Stimulated activated CD8-positive, alpha-beta memory T cell treated with anti-CD3 and anti-CD28 coated beads, Interleukin-15, amount 100 ng/mL, for 48 hours (primary cell): Measurements from ENCODE around the gene ERG28.
"Not testable (repeated sequence)": the region's sequence is repeated elsewhere in the genome, so short reads cannot be mapped to it uniquely, and the experiment has no call there.

Experiments
- DNase-seq, 2 donors: peaks; one replicate each; pipeline ENCODE4 v3.0.0-alpha.2; 2020; ENCODE audit warnings: low read depth in 2 of 2

The ERG28 gene

DNA sequence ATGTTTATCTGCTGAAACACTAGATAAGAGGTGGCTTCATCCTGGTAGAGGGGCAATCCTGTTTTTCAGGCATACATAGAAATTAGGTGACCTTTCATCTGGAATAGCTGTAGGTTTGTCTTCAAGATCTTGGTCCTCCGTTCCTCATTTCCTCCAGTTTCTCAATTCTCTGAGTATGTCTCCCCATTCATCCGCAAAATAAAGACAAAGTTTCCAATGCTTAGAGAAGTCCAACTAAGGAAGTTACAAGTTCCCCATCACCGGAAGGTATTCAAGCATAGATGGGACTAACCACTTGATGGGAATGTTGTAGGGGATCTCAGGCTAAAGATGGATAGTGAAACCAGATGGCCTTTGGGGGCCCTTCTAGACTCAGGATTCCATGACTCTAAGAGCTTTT lies 34.3 kb downstream of the ERG28 start:
- DNase-seq = no peak

- no peak for DNase-seq
Observed at GRCh38 chr14:75625034-75625433, 35.6 kb downstream of the ERG28 start.

- DNase-seq = no peak
Observed at GRCh38 chr14:75619548-75619947, 41.1 kb downstream of the ERG28 start.

DNA sequence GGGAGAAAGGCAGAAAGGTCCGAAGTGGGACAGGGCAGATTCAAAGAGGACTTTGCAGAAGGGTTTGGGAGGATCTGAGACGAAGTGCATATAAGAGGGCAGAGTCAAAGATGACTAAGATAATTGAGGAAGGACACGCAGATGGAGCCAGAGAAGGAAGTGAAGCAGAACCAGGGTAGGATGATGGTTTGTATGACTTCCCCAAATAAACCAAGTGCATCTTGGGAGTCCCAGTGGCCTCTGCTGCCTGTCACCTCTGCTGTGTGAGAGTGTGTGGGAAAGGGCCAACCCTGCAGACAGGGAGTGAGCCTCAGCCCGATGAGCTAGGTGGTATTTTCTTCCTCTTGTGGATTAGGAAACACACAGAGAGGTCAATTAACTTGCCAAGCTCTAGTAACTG lies 45.5 kb downstream of the ERG28 start:
- no peak for DNase-seq

GRCh38 chr14:75614179-75614578 lies 46.5 kb downstream of the ERG28 start:
- DNase-seq = no peak

- DNase-seq = no peak
Observed at GRCh38 chr14:75612157-75612556, 48.5 kb downstream of the ERG28 start.

GRCh38 chr14:75610834-75611233 lies 49.8 kb downstream of the ERG28 start:
- DNase-seq = no peak

- no peak for DNase-seq
Observed at GRCh38 chr14:75609606-75610475, 50.8 kb downstream of the ERG28 start.

- no peak for DNase-seq
Observed at GRCh38 chr14:75609116-75609515, 51.6 kb downstream of the ERG28 start.

- DNase-seq = no peak
Observed at GRCh38 chr14:75607842-75608640, 52.6 kb downstream of the ERG28 start.

GRCh38 chr14:75607044-75607443 lies 53.6 kb downstream of the ERG28 start:
- DNase-seq = no peak

- DNase-seq = no peak
Observed at GRCh38 chr14:75605916-75606315, 54.8 kb downstream of the ERG28 start.

DNA sequence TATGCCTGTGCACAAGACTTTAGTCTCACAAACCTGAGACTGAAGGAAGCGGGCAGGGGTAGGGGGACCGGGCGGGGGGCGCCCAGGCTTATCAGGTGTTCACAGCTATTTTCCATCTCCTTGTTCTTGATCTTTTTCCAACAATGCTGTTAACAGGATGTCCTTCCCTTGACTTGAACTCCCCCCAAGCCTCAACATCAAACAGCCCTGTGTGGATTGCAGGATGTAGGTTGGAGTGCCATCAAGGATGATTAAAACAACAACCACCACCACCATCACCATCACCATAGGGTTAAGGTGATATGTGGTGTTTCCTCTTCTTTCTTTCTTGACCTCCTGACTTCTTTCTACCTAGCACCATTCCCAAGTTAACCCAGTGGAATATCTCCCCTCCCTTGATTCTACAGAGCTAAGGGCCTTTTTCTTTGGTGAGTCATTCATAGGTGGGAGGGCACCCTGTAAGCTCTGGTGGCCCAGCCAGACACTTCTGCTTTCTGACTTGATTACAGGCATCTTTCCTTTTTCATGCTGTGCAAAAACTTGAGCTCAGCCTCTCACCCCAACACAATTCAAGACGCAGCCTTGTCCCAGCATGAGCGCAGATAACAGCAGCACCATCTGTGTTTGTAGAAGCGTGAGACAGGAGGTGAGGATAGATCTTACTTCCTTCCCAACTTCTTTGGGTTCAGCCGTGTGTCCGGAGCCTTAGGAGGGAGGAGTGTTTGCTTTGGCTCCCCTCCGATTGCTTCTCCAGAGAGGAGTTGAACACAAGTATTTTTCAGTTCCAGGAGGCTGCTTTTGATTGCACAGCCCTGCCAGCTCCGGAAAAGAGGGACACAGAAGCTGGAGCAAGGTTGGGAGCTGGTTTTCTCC lies 55.5 kb downstream of the ERG28 start:
- DNase-seq = no peak

- no peak for DNase-seq
Observed at GRCh38 chr14:75602503-75602902, 58.2 kb downstream of the ERG28 start.

- not testable (repeated sequence) for DNase-seq
Observed at GRCh38 chr14:75601061-75601460, 59.6 kb downstream of the ERG28 start.

GRCh38 chr14:75600100-75600499 lies 60.6 kb downstream of the ERG28 start:
- DNase-seq = not testable (repeated sequence)
